Coronary artery (tissue), 2 donors: Measurements from ENCODE around the gene ITGA3.

Experiments used
- DNase-seq: peaks from one replicate; pipeline ENCODE4 v3.0.0-alpha.2; 2017; ENCODE audit warnings: low spot score
- H3K27ac ChIP-seq, 2 donors: fragments of 200-600 bp; sonication (generic); one replicate each; pipeline ENCODE4 v1.5.1; 2016 to 2019
- H3K4me3 ChIP-seq: fragments of 200-600 bp; sonication (generic); 2 replicates; pipeline ENCODE4 v1.5.1; 2016; ENCODE audit warnings: mild to moderate bottlenecking, moderate library complexity
- TF ChIP-seq, protein P1 (sequence below): fragments of 200-600 bp; sonication (generic); IDR thresholded peaks from one replicate; pipeline ENCODE4 v1.5.1; 2019; ENCODE audit warnings: antibody characterized with exemption

The ITGA3 gene

GRCh38 chr17:50020841-50021599, 34.9 kb upstream of the ITGA3 start:
- no peak for DNase-seq
- Histone ChIP-seq H3K4me3 (no peak overlapping the region), H3K27ac (no peak overlapping the region)
- TF ChIP-seq, protein P1, sequence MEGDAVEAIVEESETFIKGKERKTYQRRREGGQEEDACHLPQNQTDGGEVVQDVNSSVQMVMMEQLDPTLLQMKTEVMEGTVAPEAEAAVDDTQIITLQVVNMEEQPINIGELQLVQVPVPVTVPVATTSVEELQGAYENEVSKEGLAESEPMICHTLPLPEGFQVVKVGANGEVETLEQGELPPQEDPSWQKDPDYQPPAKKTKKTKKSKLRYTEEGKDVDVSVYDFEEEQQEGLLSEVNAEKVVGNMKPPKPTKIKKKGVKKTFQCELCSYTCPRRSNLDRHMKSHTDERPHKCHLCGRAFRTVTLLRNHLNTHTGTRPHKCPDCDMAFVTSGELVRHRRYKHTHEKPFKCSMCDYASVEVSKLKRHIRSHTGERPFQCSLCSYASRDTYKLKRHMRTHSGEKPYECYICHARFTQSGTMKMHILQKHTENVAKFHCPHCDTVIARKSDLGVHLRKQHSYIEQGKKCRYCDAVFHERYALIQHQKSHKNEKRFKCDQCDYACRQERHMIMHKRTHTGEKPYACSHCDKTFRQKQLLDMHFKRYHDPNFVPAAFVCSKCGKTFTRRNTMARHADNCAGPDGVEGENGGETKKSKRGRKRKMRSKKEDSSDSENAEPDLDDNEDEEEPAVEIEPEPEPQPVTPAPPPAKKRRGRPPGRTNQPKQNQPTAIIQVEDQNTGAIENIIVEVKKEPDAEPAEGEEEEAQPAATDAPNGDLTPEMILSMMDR = no peak

- Histone ChIP-seq H3K27ac (no peak overlapping the region), H3K4me3 (no peak overlapping the region)
- TF ChIP-seq, protein P1 = no peak
- DNase-seq = no peak
Measured at GRCh38 chr17:50021681-50022370, 34.1 kb upstream of the ITGA3 start.

DNA sequence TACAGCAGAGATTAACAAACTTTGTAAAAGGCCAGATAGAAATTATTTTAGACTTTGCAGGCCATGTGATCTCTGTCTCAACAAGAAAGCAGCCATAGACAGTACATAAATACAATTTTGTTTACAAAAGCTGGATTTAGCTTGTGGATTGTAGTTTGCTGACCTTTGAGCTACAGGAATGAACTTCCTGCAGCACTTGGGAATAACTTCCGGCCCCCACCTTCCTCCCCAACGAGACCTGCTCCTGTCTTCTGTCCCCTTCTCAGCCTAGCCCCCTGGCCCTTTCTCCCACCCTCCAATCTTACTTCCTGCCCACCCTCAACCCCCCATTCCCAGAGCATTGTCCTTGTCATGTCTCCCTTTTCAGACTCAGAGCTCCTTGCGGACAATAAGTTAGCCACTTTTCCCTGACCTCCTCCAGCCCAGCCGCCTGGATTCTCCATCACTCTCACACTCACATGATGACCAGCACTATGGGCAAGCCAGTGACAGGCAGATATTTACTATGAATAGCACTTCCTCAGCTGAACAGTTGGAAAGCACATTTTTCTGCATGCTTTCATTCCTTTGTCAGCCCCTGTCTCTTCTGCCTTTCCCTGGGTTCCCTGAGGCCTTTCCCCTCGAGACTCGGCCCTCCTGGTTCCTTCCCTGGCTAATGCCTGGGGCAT, 33.3 kb upstream of the ITGA3 start:
- H3K27ac ChIP-seq = no peak overlapping the region
- DNase-seq = no peak
- H3K4me3 ChIP-seq = no peak overlapping the region
- TF ChIP-seq, protein P1 = no peak

- Histone ChIP-seq H3K27ac (no peak overlapping the region), H3K4me3 (no peak overlapping the region)
- DNase-seq = no peak
- TF ChIP-seq, protein P1 = no peak
Measured at GRCh38 chr17:50023520-50023919, 32.4 kb upstream of the ITGA3 start.

DNA sequence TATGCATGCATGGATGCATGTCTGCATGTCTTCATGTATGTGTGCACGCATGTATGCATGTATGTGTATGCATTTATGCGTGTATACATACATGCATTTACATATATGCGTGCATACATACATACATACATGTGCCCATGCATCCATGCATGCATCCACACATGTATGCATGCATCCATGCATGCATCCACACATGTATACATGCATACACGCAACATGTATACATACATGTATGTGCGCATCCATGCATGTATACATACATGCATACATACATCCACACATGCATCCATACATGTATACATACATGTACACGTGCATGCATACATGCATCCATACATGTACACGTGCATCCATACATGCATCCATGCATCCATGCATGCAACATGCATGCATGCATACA, 31.1 kb upstream of the ITGA3 start:
- TF ChIP-seq, protein P1 = no peak
- no peak overlapping the region for H3K27ac ChIP-seq
- no peak for DNase-seq
- H3K4me3 ChIP-seq = no peak overlapping the region

- Histone ChIP-seq H3K27ac (peak overlapping the region in 1 of 2 donors; percentile 61), H3K4me3 (no peak overlapping the region)
- no peak for DNase-seq
- TF ChIP-seq, protein P1 = no peak
Measured at GRCh38 chr17:50026046-50026675, 29.7 kb upstream of the ITGA3 start.
